Neural progenitor cell (in vitro differentiated cells): ENCODE data around the gene PRKCA.

Experiments used
- CTCF ChIP-seq: fragments of 200-600 bp; sonication (generic); IDR thresholded peaks from 2 replicates; pipeline ENCODE4 v1.5.1; 2017; ENCODE audit warnings: antibody characterized with exemption, mild to moderate bottlenecking
- EZH2 ChIP-seq: fragments of 200-600 bp; sonication (generic); IDR thresholded peaks from 2 replicates; pipeline ENCODE4 v1.6.1; 2017; ENCODE audit warnings: antibody characterized with exemption, mild to moderate bottlenecking, moderate library complexity
- EZH2phosphoT487 ChIP-seq: fragments of 200-600 bp; sonication (generic); IDR thresholded peaks from 2 replicates; pipeline ENCODE4 v1.6.1; 2017; ENCODE audit warnings: antibody characterized with exemption

GRCh38 chr17:66364508-66364907 is 62.1 kb downstream of the PRKCA start:
- TF ChIP-seq EZH2 = no peak
- no peak for TF ChIP-seq CTCF
- TF ChIP-seq EZH2phosphoT487 = no peak
